GM19372 (cell line): Measurements from ENCODE around the gene PNMA8C.

Experiments
- ATAC-seq: cut with Tn5 transposase; IDR thresholded peaks from one replicate; pipeline ENCODE4 v1.9.1; 2021; ENCODE audit warnings: mild to moderate bottlenecking, low read depth, moderate library complexity; ENCODE audit not compliant: unreplicated experiment

The PNMA8C gene

DNA sequence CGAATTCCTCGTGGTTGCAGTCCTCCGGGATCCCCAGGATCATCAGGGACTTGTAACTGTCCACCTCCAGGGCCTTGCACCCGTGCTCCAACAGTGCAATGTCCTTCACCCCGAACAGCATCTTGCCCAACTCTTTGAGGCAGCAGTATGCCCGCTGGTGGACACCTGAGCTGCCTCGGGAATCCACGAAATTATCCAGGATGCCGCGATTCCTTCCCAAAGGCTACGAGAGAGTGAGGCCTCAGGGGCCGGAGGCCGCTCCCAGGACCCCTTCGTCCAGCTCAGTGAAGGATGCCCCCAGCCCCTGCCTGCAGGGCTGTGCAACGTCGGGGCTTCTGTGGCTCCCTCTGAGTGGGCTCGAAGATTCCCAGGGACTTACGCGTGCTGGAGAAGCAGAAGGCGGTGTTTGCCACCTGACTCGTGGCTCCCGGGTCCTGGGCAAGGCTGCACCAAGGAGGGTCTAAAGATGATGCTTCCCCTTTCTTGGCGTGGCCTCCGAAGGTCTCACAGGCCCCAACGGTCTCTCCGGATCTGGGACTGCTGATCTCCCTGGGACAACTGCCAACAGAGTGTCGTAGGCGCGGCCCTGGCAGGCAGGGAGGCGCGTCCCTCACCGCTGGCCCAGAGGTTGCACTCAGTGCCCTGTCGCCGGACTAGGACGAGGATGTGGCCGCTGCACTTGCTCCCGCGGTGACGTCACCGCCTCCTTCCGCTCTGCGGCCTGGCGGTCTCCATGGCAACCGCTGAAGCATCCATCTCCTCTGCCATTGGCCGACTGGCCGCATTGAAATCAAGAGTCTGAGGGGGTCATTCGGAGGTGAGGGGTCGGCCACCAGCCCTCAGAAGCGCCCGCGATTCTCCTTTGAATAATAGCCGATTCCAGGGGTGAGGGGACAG is at the start of gene PNMA8C:
Gene PNMA8C (minus strand): TSS at position 698 of the 897 bp plus-strand sequence. CDS start 577 bp downstream, at position 121.
- ATAC-seq = no peak

DNA sequence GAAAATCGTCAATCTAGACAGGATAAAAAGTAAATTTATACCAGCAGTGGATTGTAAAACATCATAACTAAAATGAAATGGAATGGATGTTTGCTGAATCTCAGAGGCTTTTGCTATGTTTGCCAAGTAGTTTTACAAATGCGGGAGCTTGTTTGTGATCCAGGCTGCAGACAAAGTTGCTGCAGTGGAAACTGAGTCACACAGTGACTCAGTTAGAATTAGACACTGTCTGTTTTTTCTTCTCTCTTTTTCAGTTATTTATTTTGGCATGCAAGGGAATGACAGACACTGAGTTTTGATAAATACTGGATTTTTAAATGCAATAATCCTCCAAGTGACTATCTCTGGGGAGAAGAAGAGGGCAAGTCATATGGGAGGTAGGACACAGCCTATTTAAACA is 47.2 kb upstream of the PNMA8C start:
- no peak for ATAC-seq

DNA sequence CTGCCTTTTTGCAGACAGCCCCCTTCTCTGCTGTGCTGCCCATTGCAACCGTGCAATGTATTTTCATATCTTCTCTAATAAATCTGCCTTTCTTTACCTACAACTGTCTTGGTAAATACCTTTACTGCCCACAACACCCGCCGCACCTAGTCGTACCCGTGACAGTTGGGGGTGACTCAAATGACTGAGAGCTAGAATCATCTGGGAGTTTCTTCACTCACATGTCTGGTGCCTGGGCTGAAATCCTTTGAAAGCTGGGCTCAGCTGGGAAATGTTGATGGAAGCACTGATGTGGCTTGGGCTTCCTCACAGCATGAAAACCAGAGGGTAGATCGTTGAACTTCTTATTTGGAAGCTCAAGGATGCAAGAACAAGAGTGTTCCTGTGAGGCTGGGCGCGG is 45.5 kb upstream of the PNMA8C start:
- no peak for ATAC-seq

DNA sequence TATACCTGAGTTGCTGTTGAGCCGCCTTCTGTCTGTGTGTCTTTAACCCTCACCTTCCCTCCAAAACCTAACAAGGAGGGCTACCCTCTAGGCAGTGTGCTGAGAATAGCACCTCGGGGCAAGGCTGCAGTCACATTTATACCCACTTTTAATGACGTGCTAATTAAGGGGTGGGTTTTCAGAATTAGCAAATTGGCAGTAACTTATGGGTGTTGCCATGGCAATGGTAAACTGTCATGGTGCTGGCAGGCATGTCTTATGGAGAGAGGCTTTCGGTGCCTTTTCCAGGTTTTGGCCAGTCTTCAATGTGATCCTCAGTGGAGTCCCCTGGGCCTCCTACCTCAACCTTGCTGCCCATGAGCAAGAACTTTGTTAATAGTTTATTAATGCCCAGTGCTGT is 43.9 kb upstream of the PNMA8C start:
- no peak for ATAC-seq

DNA sequence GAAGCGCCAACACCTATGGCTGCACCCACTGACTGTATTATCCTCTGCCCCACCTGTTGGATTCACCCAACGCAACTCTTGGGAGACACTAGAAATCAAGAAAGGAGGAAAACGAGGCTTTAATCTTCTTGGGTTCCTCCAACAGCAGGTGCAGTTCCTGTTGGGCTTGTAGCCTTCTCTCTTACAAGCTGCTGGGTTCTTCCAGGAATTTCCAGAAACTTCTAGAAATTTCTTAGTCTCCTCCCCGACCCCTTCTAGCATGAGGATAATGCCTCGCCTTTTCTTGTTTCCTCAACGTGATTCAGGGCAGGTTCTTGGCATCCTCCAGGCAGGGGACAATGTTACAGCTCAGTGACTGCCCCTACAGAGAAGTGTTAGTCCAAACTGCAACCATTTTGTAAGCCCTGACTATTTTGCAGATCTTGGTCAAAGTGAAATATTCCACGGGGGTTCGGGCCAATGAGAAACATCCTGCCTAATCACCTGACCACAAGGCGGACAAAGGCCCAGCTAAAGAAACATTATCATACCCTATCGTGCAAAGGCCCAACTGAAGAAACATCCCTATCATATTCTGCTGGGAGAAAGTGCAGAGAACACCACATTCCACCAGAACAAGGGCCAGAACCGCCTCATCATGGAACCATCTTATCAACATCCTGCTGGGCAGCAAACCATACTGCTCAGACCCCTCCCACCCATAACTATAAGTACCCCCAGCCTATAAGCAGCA is 43.2 kb upstream of the PNMA8C start:
- ATAC-seq = no peak

DNA sequence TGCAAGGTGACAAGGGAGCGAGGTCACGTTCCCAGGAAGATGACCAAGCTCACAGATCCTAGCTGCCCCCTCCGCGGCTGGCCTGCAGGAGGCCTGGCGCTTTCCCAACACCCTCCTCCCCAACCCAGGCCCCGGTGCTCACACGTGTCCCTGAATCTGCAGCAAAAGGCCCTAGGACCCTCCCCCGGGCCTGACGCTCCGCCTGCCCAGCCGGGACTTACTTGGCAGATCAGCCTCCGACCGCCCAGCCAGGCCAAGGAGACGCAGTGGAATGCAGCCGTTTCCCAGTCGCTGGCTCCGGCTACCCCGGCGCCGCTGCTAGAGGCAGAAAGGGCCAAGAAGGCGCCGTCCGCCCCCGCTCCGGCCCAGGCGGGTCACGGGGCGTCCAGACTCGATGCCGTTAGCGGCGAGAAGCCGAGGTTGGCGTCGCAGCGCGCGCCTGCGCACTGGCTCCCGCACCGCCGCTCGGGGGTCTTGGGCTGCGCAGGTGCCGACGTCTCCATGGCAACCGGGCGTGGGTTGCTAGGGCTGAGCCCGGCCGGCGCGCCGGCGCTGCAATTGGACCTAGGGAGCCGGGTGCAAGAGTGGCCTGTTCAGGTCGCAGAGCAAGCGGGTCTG is 42.5 kb upstream of the PNMA8C start, which contains the start of gene PNMA8A:
Gene PNMA8A (minus strand): TSS at position 448 of the 618 bp plus-strand sequence. CDS start 528 bp downstream, outside the sequence.
- ATAC-seq = no peak

DNA sequence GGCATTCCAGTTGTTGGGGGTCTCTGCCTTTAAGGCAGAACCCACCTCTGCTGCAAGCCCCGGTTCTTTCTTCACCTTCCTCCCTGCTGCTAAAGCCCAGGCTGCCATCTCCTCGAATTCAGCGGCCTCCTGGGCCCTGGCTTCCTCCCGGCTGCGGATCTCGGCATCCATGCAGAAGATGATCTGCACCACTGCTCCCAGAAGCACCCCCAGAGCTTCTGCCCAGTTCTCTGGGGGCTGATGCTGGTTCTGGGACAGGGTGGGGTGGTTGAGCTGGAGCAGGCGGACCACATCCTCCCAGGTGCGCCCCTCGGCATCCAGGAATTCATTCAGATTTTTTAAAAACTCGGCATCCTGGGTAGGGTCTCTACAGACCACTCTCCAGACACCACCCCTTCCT is 41.6 kb upstream of the PNMA8C start:
- no peak for ATAC-seq

DNA sequence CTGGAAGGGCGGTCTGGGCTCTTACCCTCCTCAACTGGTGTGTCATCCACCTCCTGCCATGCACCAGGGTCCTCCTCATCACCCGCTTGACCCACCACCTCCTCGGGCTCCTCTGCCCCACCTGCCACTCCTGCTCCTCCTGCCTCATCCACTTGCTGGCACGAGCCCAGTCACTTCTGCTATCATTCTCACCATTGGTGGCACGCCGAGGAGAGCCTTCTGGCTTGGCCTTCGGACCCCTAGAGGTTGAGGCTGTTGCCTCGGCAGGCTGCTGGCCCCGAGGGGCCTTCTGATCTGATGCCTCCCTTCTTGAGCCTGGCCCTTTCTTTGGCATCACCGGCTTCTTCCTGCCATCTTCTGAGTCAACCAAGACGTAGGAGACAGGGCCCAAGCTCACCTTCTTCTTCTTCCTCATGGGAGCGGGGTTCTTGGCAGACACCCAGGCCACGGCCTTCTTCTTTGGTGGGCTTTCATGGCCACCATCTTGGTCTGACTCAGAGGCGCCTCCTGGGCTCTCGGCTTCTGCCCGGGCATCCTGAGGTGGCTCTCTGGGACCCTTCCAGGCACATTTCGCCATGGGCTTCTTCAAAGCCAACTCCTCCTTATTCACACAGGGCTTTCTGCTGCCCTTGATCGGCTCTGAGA is 40.9 kb upstream of the PNMA8C start:
- no peak for ATAC-seq

DNA sequence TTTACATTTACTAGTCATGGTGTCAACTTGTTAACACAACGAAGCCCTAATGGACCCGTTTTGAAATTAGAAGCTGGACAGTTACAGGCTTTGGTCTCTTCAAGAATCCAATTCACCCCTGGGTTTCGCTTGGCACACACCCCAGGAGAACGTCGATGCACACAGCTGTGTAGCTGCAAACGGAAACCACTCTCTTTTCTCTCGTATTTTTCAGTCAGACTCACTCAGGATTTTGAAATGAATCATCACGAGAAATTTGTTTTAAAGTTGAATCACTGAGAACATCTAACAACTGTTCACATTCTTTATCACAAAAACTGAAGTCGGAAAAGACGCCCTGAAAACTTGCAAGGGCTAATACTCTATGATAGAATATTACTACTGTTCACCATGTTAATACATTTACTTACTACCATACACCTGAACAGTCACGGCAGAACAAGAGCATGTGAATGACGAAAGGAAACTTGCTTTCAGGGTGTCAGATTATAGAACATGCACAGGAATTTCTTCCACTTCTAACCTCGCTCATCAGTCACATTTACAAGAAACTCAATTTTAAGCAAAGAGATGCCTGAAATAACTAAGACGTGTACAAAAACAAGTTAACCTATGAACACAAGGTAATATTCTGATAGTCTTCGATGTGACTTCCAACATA is 37.9 kb upstream of the PNMA8C start:
- ATAC-seq = no peak

DNA sequence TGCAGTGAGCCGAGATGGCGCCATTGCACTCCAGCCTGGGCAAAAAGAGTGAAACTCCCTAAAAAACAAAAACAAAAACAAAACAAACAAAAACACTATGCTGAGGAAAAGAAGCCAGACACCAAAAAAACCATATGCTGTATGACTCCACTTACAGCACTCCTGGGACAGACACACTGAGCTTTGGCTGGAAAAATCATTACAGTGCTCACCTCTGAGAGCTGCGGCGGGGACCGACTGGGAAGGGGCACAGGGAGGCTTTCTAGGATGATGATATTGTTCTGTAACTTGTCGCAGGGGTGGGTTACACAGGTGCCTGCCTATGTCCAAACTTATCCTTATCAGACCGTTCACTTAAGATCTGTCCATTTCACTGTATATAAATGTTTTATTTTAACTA is 34.8 kb upstream of the PNMA8C start:
- ATAC-seq = no peak

DNA sequence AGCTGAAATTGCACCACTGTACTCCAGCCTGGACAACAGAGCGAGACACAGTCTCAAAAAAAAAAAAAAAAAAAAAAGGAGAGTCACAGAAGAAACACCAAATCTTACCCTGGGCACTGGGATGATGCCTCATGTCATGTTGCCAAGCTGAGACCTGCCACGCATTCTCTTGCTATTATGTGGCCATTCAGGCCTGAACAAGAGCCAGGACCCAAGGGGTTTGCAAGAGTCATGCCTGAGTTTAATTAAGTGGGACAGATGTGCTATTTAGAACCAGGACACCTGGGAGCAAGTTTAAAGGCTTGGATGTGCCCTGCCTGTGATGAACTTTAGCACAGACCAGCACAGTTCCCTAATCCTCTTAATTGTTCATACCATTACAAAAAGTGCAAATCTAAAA is 32.8 kb upstream of the PNMA8C start:
- no peak for ATAC-seq

DNA sequence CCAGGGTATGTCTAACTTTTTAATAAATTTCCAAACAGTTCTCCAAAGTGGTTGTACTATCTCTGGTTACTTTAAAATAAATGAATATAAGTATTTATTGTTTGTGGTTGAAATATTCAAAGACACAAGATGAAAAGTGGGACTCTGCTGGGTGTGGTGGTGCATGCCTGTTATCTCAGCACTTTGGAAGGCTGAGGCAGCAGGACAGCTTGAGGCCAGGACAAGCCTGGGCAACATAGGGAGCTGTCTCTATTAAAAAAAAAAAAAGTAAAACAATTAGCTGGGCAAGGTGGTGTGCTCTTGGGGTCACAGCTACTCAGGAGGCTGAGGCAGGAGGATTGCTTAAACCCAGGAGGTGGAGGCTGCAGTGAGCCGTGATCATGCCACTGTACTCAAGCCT is 32.2 kb upstream of the PNMA8C start:
- no peak for ATAC-seq

DNA sequence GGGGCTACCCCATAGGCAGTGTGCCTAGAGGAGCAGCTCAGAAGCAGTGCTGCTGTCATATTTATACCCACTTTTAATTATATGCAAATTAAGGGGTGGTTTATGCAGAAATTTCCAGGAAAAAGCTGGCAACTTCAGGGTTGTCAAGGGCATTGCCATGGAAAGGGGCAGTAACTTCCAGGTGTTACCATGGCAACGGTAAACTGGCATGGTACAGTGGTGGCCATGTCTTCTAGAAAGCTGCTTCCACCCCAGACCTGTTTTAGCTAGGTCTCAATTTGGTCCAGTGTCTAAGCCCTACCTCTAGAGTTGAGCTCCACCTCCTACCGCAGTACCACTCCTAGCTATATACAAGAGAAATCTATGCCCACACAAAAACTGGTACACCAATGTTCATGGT is 31.3 kb upstream of the PNMA8C start:
- ATAC-seq = no peak

DNA sequence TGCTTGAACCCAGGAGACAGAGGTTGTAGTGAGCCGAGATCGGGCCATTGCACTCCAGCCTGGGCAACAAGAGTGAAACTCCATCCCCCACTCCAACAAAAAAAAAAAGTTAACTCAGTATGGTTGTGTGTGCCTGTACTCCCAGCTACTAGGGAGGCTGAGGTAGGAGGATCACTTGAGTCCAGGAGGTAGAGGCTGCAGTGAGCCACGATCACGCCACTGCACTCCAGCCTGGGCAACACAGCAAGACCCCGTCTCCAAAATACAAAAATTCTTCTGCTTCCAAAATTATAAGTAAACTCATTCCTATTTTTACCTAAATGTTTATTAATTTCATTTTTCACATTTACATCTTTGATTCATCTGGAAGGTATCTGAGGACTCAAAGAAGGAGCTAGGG is 28.2 kb upstream of the PNMA8C start:
- no peak for ATAC-seq

DNA sequence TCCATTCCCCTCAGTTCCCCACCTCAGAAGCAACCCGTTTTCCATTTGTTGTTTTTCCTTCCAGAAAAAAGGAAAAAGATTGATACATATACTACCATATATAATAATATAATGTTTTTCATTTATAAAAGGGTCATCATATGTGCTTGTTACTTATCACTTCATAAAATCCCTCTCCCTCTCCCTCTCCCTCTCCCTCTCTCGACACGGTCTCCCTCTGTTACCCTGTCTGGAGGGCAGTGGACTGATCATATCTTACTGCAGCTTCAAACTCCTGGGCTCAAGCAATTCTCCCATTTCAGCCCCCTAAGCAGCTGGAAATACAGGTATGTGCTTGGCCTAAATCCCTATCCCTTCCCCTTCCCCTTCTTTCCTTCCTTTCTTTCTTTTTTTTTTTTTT is 25.5 kb upstream of the PNMA8C start:
- no peak for ATAC-seq

DNA sequence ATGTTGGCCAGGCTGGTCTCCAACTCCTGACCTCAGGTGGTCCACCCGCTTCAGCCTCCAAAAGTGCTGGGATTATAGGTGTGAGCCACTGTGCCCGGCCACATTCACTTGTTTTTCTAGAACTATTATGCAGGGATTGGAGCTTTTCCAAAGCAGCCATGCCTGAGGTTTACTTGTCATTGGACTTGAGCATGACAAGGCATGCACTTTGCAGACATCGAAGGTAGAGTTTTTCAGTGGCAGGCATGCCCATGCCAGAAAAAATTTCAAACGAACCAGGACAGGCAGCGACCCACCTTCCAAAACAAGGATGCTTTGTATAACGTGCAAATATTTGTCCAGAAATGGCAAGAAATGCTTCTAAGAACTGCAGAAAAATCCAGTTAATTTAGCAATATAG is 24.9 kb upstream of the PNMA8C start:
- no peak for ATAC-seq

DNA sequence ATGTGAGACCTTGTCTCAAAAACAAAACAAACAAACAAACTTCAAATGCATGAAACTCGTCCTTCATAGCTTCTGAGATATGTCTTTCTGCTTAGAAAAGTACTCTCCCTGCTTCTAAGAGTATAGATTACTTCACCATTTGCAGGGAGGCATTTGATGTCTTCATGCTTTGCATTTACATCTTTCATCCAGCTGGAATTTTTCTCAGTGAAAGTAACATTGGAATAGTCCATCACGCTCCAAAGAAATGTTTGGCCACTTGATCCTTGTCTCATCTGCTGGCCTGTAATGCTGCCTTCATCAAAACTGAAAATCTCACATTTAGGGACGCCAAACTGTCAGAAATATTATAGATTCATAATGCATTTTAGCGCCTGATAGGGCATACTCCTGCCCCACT is 23.4 kb upstream of the PNMA8C start:
- ATAC-seq = no peak

DNA sequence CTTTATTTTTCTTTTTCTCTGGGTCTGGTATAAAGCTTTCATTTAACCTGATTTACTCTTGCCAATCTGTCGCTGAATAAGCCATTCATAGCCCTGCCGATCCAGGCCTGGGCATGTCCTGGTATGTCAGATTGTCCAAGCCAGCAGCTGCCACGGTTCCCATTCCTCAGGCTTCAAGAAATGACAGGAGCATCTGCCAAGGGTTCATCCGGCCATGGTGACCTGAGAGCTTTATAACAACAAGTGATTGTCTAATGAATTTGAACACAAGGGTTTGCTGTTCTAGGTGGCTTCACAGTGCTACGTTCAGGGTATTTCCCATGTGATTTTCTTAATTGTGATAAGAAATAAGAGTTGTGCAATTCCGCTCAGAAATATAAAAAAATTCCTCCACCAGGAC is 22.6 kb upstream of the PNMA8C start:
- ATAC-seq = no peak

DNA sequence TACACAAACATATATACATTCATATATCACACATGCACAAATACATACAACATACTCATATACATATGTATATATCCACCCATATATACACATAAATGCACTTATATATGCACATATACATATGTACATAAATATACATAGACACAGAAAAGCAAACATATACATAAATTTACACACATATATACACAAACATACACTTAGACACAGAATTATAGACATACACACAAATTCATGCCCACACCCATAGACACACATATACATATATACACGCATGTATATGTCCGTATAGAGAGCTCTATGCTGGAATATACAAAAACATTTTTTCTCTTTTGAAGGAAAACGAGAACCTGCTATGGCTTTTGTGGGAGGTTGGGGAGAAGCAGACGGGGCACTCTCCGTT is 22.0 kb upstream of the PNMA8C start:
- no peak for ATAC-seq

DNA sequence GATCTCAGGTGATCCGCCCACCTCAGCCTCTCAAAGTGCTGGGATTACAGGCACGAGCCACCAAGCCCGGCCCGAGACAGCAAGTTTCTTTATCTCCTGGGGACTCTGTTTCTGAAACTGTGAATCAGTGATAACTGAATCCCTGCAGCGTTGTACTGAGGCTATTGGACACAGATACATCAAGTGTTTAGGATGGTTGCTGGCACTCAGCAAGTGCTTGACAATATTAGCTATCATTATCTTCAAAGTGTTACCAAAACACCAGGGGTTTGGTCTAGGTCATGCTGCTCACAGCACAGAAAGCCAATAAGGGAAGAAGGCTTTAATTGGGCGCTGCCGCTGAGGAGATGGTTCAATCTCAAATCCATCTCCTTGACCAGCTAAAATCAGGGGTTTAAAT is 20.5 kb upstream of the PNMA8C start:
- no peak for ATAC-seq
